Mesenchymal stem cell (in vitro differentiated cells and primary cell): ENCODE measurements around the gene FBN3.

Experiments used
- DNase-seq: peaks from one replicate; pipeline ENCODE4 v3.0.0-alpha.2; 2013
- H2AFZ ChIP-seq: one replicate; pipeline ENCODE4 v1.6.1; 2013; ENCODE audit warnings: low read depth, mild to moderate bottlenecking, control low read depth, inconsistent platforms, low read length, moderate library complexity
- H2AK5ac ChIP-seq: 2 replicates; pipeline ENCODE4 v1.6.1; 2013; ENCODE audit warnings: low read length, moderate library complexity, mild to moderate bottlenecking, inconsistent platforms; ENCODE audit not compliant: severe bottlenecking
- H2BK120ac ChIP-seq: one replicate; pipeline ENCODE4 v1.6.1; 2013; ENCODE audit warnings: low read depth, mild to moderate bottlenecking, inconsistent platforms, low read length, moderate library complexity
- H2BK12ac ChIP-seq, 2 experiments: one replicate each; pipeline ENCODE4 v1.6.1; 2013; ENCODE audit warnings: inconsistent platforms in 2 of 2, low read length in 2 of 2, mild to moderate bottlenecking in 2 of 2, moderate library complexity in 2 of 2, control low read depth in 1 of 2
- H2BK15ac ChIP-seq: one replicate; pipeline ENCODE4 v1.6.1; 2013; ENCODE audit warnings: mild to moderate bottlenecking, low read depth, inconsistent platforms; ENCODE audit not compliant: poor library complexity, severe bottlenecking
- H2BK5ac ChIP-seq: 2 replicates; pipeline ENCODE4 v1.6.1; 2013; ENCODE audit warnings: low read depth, mild to moderate bottlenecking, low read length, control low read depth, inconsistent platforms; ENCODE audit not compliant: poor library complexity, severe bottlenecking
- H3K14ac ChIP-seq, 2 experiments: one replicate each; pipeline ENCODE4 v1.6.1; 2013; ENCODE audit warnings: inconsistent platforms in 2 of 2, low read length in 2 of 2, control low read depth in 1 of 2, mild to moderate bottlenecking in 1 of 2, moderate library complexity in 1 of 2
- H3K18ac ChIP-seq, 2 experiments: one replicate each; pipeline ENCODE4 v1.6.1; 2013; ENCODE audit warnings: inconsistent platforms in 2 of 2, low read length in 2 of 2, control low read depth in 1 of 2, low read depth in 1 of 2, mild to moderate bottlenecking in 1 of 2
- H3K23ac ChIP-seq, 2 experiments: one replicate each; pipeline ENCODE4 v1.6.1; 2013; ENCODE audit warnings: inconsistent platforms in 2 of 2, low read length in 2 of 2, mild to moderate bottlenecking in 2 of 2, moderate library complexity in 2 of 2, control low read depth in 1 of 2
- H3K27ac ChIP-seq: 2 replicates; pipeline ENCODE4 v1.5.1; 2013; ENCODE audit warnings: mild to moderate bottlenecking, moderate library complexity, low read length, control low read depth, inconsistent platforms; ENCODE audit not compliant: poor library complexity, severe bottlenecking
- H3K27me3 ChIP-seq, 2 experiments: 2 replicates each; pipeline versions ENCODE4 v1.6.1 to v1.7.0; 2013; ENCODE audit warnings: low read length in 2 of 2, mild to moderate bottlenecking in 2 of 2, moderate library complexity in 2 of 2, control low read depth in 1 of 2, inconsistent platforms in 1 of 2; ENCODE audit not compliant: control insufficient read depth in 1 of 2, insufficient read depth in 1 of 2
- H3K36me3 ChIP-seq, 2 experiments: 2 replicates each; pipeline versions ENCODE4 v1.6.1 to v1.7.0; 2013; ENCODE audit warnings: low read length in 2 of 2, control low read depth in 1 of 2, inconsistent platforms in 1 of 2, low read depth in 1 of 2, mild to moderate bottlenecking in 1 of 2; ENCODE audit not compliant: insufficient read depth in 2 of 2, control insufficient read depth in 1 of 2
- H3K4ac ChIP-seq, 2 experiments: one replicate each; pipeline ENCODE4 v1.6.1; 2013; ENCODE audit warnings: inconsistent platforms in 2 of 2, low read length in 2 of 2, mild to moderate bottlenecking in 2 of 2, moderate library complexity in 2 of 2, control low read depth in 1 of 2, low read depth in 1 of 2
- H3K4me1 ChIP-seq: 2 replicates; pipeline ENCODE4 v1.6.1; 2013; ENCODE audit warnings: low read depth, low read length, control low read depth; ENCODE audit not compliant: control insufficient read depth, insufficient read depth
- H3K4me2 ChIP-seq: 2 replicates; pipeline ENCODE4 v1.6.1; 2013; ENCODE audit warnings: low read length, mild to moderate bottlenecking, inconsistent platforms; ENCODE audit not compliant: poor library complexity, severe bottlenecking
- H3K4me3 ChIP-seq, 2 experiments: 2 replicates each; pipeline versions ENCODE4 v1.5.1 to v1.7.0; 2013; ENCODE audit warnings: low read length in 2 of 2, mild to moderate bottlenecking in 2 of 2, control low read depth in 1 of 2, low read depth in 1 of 2; ENCODE audit not compliant: insufficient read depth in 1 of 2
- H3K79me1 ChIP-seq: replicated peaks from 2 replicates; pipeline ENCODE4 v1.6.1; 2013; ENCODE audit warnings: mild to moderate bottlenecking, control low read depth, low read length, inconsistent platforms; ENCODE audit not compliant: poor library complexity, severe bottlenecking
- H3K9ac ChIP-seq: 2 replicates; pipeline ENCODE4 v1.7.0; 2013; ENCODE audit warnings: mild to moderate bottlenecking, low read length, moderate library complexity
- H3K9me3 ChIP-seq: 2 replicates; pipeline ENCODE4 v1.7.0; 2013; ENCODE audit warnings: mild to moderate bottlenecking, low read length; ENCODE audit not compliant: control insufficient read depth
- H4K8ac ChIP-seq: one replicate; pipeline ENCODE4 v1.6.1; 2013; ENCODE audit warnings: inconsistent platforms, mild to moderate bottlenecking, low read length, moderate library complexity
- H4K91ac ChIP-seq: one replicate; pipeline ENCODE4 v1.6.1; 2013; ENCODE audit warnings: mild to moderate bottlenecking, low read length, inconsistent platforms
- WGBS: methylation state at CpG from one replicate; pipeline ENCODE4 v1.1.7; 2013; ENCODE audit warnings: mixed read lengths; 5-methylcytosine and 5-hydroxymethylcytosine counted together

FBN3 gene

GRCh38 chr19:8101311-8101710, 48.1 kb downstream of the FBN3 start:
- Histone ChIP-seq H2AFZ (no peak overlapping the region), H2BK12ac (no peak overlapping the region), H2BK5ac (no peak overlapping the region), H3K79me1 (no peaks in the 10 kb centered on the region), H3K4me2 (no peak overlapping the region), H3K4me1 (peaks cover 1% of the 10 kb centered on the region), H3K18ac (no peak overlapping the region), H2BK120ac (no peak overlapping the region), H3K27me3 (peaks cover 0 to 7% of the 10 kb centered on the region in 2 experiments), H3K23ac (no peak overlapping the region), H4K8ac (no peak overlapping the region), H2BK15ac (no peak overlapping the region), H2AK5ac (no peak overlapping the region), H3K14ac (no peak overlapping the region), H4K91ac (no peak overlapping the region), H3K9ac (no peak overlapping the region), H3K4ac (no peak overlapping the region), H3K4me3 (no peak overlapping the region), H3K27ac (no peak overlapping the region), H3K9me3 (peaks cover 19% of the 10 kb centered on the region), H3K36me3 (no peaks in the 10 kb centered on the region)
- no peak for DNase-seq
- WGBS, result 78% methylated on average over 4 of the region's 4 CpGs

GRCh38 chr19:8097681-8098567, 51.5 kb downstream of the FBN3 start:
- Histone ChIP-seq H2BK5ac (no peak overlapping the region), H2BK15ac (no peak overlapping the region), H4K8ac (no peak overlapping the region), H3K27ac (no peak overlapping the region), H3K18ac (no peak overlapping the region), H2AK5ac (no peak overlapping the region), H2BK12ac (no peak overlapping the region), H3K9ac (no peak overlapping the region), H4K91ac (no peak overlapping the region), H3K4me2 (no peak overlapping the region), H3K36me3 (no peaks in the 10 kb centered on the region), H2BK120ac (no peak overlapping the region), H3K14ac (no peak overlapping the region), H3K4ac (no peak overlapping the region), H2AFZ (no peak overlapping the region), H3K9me3 (peaks cover 46% of the 10 kb centered on the region), H3K4me3 (no peak overlapping the region), H3K23ac (no peak overlapping the region), H3K27me3 (peaks cover 0 to 7% of the 10 kb centered on the region in 2 experiments), H3K79me1 (no peaks in the 10 kb centered on the region), H3K4me1 (peaks cover 1% of the 10 kb centered on the region)
- 69% methylated on average over 5 of the region's 5 CpGs for WGBS
- no peak for DNase-seq

- WGBS, result 81% methylated on average over 7 of the region's 10 CpGs
- Histone ChIP-seq H2AK5ac (no peak overlapping the region), H3K9me3 (peaks cover 46% of the 10 kb centered on the region)
Measured at GRCh38 chr19:8097198-8097597, 52.2 kb downstream of the FBN3 start.

GRCh38 chr19:8096071-8096470, 53.3 kb downstream of the FBN3 start:
- H3K4me1 ChIP-seq, result no peaks in the 10 kb centered on the region
- H3K18ac ChIP-seq, result no peak overlapping the region
- H3K4me3 ChIP-seq, result peak overlapping the region; percentile 22 to 31
- H2BK12ac ChIP-seq, result no peak overlapping the region
- H4K8ac ChIP-seq, result no peak overlapping the region
- no peak for DNase-seq
- H3K23ac ChIP-seq, result no peak overlapping the region
- H2BK120ac ChIP-seq, result no peak overlapping the region
- no peaks in the 10 kb centered on the region for H3K79me1 ChIP-seq
- H3K14ac ChIP-seq, result no peak overlapping the region
- H3K36me3 ChIP-seq, result no peaks in the 10 kb centered on the region
- H3K9me3 ChIP-seq, result peaks cover 46% of the 10 kb centered on the region
- no peak overlapping the region for H2BK5ac ChIP-seq
- H2BK15ac ChIP-seq, result no peak overlapping the region
- H2AFZ ChIP-seq, result no peak overlapping the region
- WGBS, result 90% methylated on average over 3 of the region's 3 CpGs
- no peak overlapping the region for H2AK5ac ChIP-seq
- H3K4me2 ChIP-seq, result no peak overlapping the region
- H4K91ac ChIP-seq, result no peak overlapping the region
- peaks cover 0 to 7% of the 10 kb centered on the region in 2 experiments for H3K27me3 ChIP-seq
- H3K9ac ChIP-seq, result no peak overlapping the region
- no peak overlapping the region for H3K27ac ChIP-seq
- no peak overlapping the region for H3K4ac ChIP-seq

More at GRCh38 chr19:8097198-8097597, 52.2 kb downstream of the FBN3 start:
- Histone ChIP-seq H2BK15ac (no peak overlapping the region), H2BK5ac (no peak overlapping the region), H3K23ac (no peak overlapping the region), H3K14ac (no peak overlapping the region), H3K4ac (no peak overlapping the region), H2BK120ac (no peak overlapping the region), H3K27me3 (peaks cover 0 to 7% of the 10 kb centered on the region in 2 experiments), H2BK12ac (no peak overlapping the region), H4K8ac (no peak overlapping the region), H3K4me2 (no peak overlapping the region), H3K9ac (no peak overlapping the region), H3K36me3 (no peaks in the 10 kb centered on the region), H3K27ac (no peak overlapping the region), H3K4me1 (peaks cover 1% of the 10 kb centered on the region), H3K18ac (no peak overlapping the region), H3K4me3 (no peak overlapping the region), H4K91ac (no peak overlapping the region), H2AFZ (no peak overlapping the region), H3K79me1 (no peaks in the 10 kb centered on the region)
- no peak for DNase-seq
